Astrocyte (in vitro differentiated cells and primary cell): ENCODE results near the gene SLC9A9.

Source experiments
- EZH2 ChIP-seq: IDR thresholded peaks from 2 replicates; pipeline ENCODE4 v1.6.1; 2012; ENCODE audit warnings: mild to moderate bottlenecking, low read length, inconsistent platforms; ENCODE audit not compliant: insufficient read depth
- TF ChIP-seq, protein P1 (sequence below): IDR thresholded peaks from 2 replicates; pipeline ENCODE4 v1.5.1; 2011; ENCODE audit warnings: low read depth, mild to moderate bottlenecking, inconsistent platforms, low read length, moderate library complexity; ENCODE audit not compliant: insufficient read depth

DNA sequence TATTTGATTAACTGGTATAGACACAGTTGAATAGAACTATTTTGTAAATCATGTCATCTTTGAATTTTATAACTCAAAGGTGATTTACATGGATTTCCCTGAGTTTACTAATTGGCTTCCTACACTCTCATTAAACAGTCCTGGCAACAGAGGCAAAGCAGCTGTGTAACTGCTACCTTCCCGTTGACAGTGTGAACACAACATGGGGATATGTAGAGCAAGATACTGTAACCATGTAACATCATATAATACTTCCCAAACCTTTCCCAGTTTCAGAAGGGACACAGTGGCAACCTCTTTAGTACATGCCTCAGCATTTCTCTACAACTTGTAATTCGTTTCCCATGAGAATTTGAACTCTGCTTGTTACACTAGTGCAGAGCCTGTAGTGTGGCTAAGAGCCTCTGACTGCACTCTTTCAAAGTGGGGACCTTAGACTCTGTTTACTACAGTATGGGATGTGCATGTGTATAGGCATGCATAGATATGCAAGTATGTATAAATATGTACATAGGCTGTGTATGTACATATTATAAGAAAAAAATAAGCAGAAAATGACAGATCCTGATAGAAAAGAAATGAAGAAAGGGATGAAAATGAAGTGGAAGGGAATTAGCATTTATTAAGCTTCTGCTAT, 299.3 kb downstream of the SLC9A9 start:
- TF ChIP-seq, protein P1, sequence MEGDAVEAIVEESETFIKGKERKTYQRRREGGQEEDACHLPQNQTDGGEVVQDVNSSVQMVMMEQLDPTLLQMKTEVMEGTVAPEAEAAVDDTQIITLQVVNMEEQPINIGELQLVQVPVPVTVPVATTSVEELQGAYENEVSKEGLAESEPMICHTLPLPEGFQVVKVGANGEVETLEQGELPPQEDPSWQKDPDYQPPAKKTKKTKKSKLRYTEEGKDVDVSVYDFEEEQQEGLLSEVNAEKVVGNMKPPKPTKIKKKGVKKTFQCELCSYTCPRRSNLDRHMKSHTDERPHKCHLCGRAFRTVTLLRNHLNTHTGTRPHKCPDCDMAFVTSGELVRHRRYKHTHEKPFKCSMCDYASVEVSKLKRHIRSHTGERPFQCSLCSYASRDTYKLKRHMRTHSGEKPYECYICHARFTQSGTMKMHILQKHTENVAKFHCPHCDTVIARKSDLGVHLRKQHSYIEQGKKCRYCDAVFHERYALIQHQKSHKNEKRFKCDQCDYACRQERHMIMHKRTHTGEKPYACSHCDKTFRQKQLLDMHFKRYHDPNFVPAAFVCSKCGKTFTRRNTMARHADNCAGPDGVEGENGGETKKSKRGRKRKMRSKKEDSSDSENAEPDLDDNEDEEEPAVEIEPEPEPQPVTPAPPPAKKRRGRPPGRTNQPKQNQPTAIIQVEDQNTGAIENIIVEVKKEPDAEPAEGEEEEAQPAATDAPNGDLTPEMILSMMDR = no peak
- no peak for TF ChIP-seq EZH2
